Pancreas (tissue), 10 donors: Measurements from ENCODE around the gene PPM1H. TPM values are rescaled to one million over a fixed set of nuclear protein-coding genes. Genes with fewer than 3 reads are reported as not detected.

Experiments used
- ATAC-seq, 4 donors: fragments of 200-7000 bp; cut with Tn5 transposase; one replicate each; pipeline versions ENCODE4 v1.8.0 to v1.9.1; 2020; ENCODE audit warnings: mild to moderate bottlenecking in 4 of 4, moderate library complexity in 4 of 4
- DNase-seq, 6 donors: peaks; one replicate each; pipeline ENCODE4 v3.0.0-alpha.2; 2020
- FAIRE-seq: peaks from 2 replicates; lab custom pipeline; 2012; peaks lifted over from hg19 to GRCh38; lab: Jason Lieb, UNC
- H3K27ac ChIP-seq, 4 donors: fragments of 200-600 bp; sonication (generic); 1 replicate in 3 of 4; 2 replicates in 1 of 4; pipeline versions ENCODE4 v1.5.0 to v1.8.0; 2020
- H3K27me3 ChIP-seq, 4 donors: fragments of 200-600 bp; one replicate each; pipeline ENCODE4 v1.8.0; 2021
- H3K36me3 ChIP-seq, 3 donors: fragments of 200-600 bp; sonication (generic) in 1 of 3; one replicate each; pipeline versions ENCODE4 v1.5.0 to v1.8.0; 2020 to 2021
- H3K4me1 ChIP-seq, 3 donors: fragments of 200-600 bp; one replicate each; pipeline ENCODE4 v1.8.0; 2021
- H3K4me3 ChIP-seq, 4 donors: fragments of 200-600 bp; sonication (generic) in 2 of 4; one replicate each; pipeline versions ENCODE4 v1.5.0 to v1.8.0; 2020 to 2021
- H3K9me3 ChIP-seq, 4 donors: fragments of 200-600 bp; one replicate each; pipeline ENCODE4 v1.8.0; 2021
- CTCF ChIP-seq, 4 donors: fragments of 200-600 bp; sonication (generic) in 3 of 4; IDR thresholded peaks; one replicate each; pipeline versions ENCODE4 v1.5.0 to v1.8.0; 2021; ENCODE audit warnings: antibody characterized with exemption in 4 of 4
- WGBS, 2 donors: extraction: QIAGEN DNeasy Blood & Tissue Kit; methylation state at CpG; one replicate each; pipeline ENCODE4 v1.1.7; 2013; 5-methylcytosine and 5-hydroxymethylcytosine counted together
- intact Hi-C, 3 donors: fragments of 100-400 bp; cut with DNase I; formaldehyde crosslinking; loops; one replicate each; pipeline versions ENCODE4 v1.11.1 to v1.14.2; 2022
- polyA plus RNA-seq, 2 donors: library from polyadenylated mRNA; stranded (reverse); fragments of 200-250 nt; gene quantifications; one replicate each; pipeline ENCODE4 v1.2.3, GENCODE V29; 2013
- total RNA-seq, 6 donors: library from RNA; stranded (reverse); fragmentation: NEBNext Ultra II Directional in 4 of 6; extraction: Animal tissue kit (Norgen Biotek cat#: 25700) in 4 of 6; gene quantifications; one replicate each; pipeline versions ENCODE4 v1.2.1 to v1.2.4, GENCODE V29; 2021 to 2023
- donor health status: healthy with polysubstance abuse.
- donor health status: DM: no; HTN: no; CAD: no; lungs with moderate emphysema.
- donor health status: DM: no; HTN: no; CAD: no.
- donor health status: control.
- donor health status: control.
- donor health status: Bipolar disorder and iron deficiency.
- donor health status: DM: yes; HTN: yes; CAD: no.
- donor health status: DM: no; HTN: no; CAD: no.
- donor health status: DM: no; HTN: no; CAD: no.
- donor health status: DM: yes; HTN: yes; CAD: no.

Gene PPM1H
- total and polyA plus RNA-seq, 8 donors, result 1.7 to 12.9 (median 5.8) TPM

- intact Hi-C loops, result loop anchor here (5.0 to 10.0 kb wide), 4 partner anchors 209 to 356 kb away; no protein-coding TSS in a partner anchor
- FAIRE-seq, result peak; percentile 65
- Histone ChIP-seq H3K9me3 (no peaks in the 10 kb centered on the region), H3K36me3 (no peaks in the 10 kb centered on the region), H3K27me3 (no peaks in the 10 kb centered on the region), H3K4me3 (no peak overlapping the region), H3K27ac (no peak overlapping the region), H3K4me1 (peaks cover 0 to 4% (median 0%) of the 10 kb centered on the region in 3 donors)
- peak; percentile 83 to 93 (median 88) for TF ChIP-seq CTCF (IDR thresholded peaks at IDR 0.05)
- 68% methylated on average over 24 to 25 of the region's 25 CpGs for WGBS, 2 donors
- DNase-seq, result peak; percentile 61 to 92 (median 82)
- peak; percentile 73 to 99 (median 95) for ATAC-seq
Measured at GRCh38 chr12:62793256-62794217, 141.4 kb downstream of the PPM1H start.

GRCh38 chr12:62792236-62792870 lies 142.6 kb downstream of the PPM1H start:
- intact Hi-C loops, result loop anchor here (5.0 to 10.0 kb wide), 4 partner anchors 208 to 355 kb away; no protein-coding TSS in a partner anchor
- no peak overlapping the region for H3K27ac ChIP-seq
- H3K4me3 ChIP-seq, result no peak overlapping the region

DNA sequence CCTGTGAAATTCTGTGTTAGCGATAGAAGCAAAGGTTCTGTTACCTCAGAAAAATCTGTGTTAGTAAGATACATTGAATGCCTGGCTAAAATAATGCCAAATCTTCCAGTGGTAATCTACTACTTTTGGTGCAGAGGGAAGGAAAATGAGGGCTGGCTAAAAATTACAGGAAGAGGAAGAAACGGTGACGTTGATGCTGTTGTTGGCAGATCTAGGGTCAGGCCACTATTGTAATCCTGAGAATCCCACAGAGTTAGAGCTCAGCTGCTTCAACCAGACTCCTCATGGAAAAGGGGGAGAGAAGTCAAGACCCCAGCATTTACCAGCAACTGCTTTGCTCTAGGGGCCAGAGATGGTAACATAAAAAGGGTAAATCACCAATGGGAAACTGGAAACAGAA lies 145.1 kb downstream of the PPM1H start:
- no peak overlapping the region for H3K4me3 ChIP-seq
- H3K36me3 ChIP-seq, result no peaks in the 10 kb centered on the region
- no peaks in the 10 kb centered on the region for H3K27me3 ChIP-seq
- no peak for FAIRE-seq
- H3K27ac ChIP-seq, result no peak overlapping the region
- no peak for DNase-seq
- intact Hi-C loops, result loop anchor here (5.0 to 10.0 kb wide), 4 partner anchors 205 to 353 kb away; no protein-coding TSS in a partner anchor
- no peak for ATAC-seq
- 89 to 95% methylated on average over 3 of the region's 3 CpGs for WGBS, 2 donors
- TF ChIP-seq CTCF (IDR thresholded peaks at IDR 0.05), result no peak
- H3K9me3 ChIP-seq, result no peaks in the 10 kb centered on the region
- peaks cover 0 to 4% (median 0%) of the 10 kb centered on the region in 3 donors for H3K4me1 ChIP-seq

More at GRCh38 chr12:62792236-62792870, 142.6 kb downstream of the PPM1H start:
- FAIRE-seq (no peak), ATAC-seq (no peak), DNase-seq (no peak)
- no peak for TF ChIP-seq CTCF (IDR thresholded peaks at IDR 0.05)
- WGBS, 2 donors, result 67 to 70% methylated on average over 5 of the region's 5 CpGs
- H3K9me3 ChIP-seq, result no peaks in the 10 kb centered on the region
- no peaks in the 10 kb centered on the region for H3K27me3 ChIP-seq
- H3K36me3 ChIP-seq, result no peaks in the 10 kb centered on the region
- peaks cover 0 to 4% (median 0%) of the 10 kb centered on the region in 3 donors for H3K4me1 ChIP-seq

DNA sequence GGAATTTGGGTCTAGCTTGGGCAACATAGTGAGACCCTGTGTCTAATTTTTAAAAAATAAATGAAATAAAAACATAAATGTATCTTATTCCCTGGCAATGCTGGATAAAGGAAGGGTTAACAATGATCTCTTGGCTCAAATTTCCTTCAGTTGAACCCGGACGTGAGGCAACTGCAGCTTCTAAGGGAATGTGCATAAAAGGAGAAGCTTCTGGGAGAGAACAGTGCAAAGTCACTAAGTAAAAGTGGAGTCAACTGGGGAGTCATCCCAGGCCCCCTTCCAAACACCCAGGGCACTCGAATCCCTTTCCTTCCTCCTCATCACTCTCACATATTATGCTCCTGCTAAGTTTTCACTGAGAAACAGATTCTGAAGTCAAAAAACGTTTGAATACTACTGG lies 147.3 kb downstream of the PPM1H start:
- no peak for ATAC-seq
- TF ChIP-seq CTCF (IDR thresholded peaks at IDR 0.05), result no peak
- Histone ChIP-seq H3K4me3 (no peak overlapping the region), H3K36me3 (no peaks in the 10 kb centered on the region), H3K27ac (no peak overlapping the region), H3K4me1 (no peaks in the 10 kb centered on the region), H3K27me3 (no peaks in the 10 kb centered on the region), H3K9me3 (no peaks in the 10 kb centered on the region)
- no peak for FAIRE-seq
- 61 to 64% methylated on average over 4 of the region's 4 CpGs for WGBS, 2 donors
- DNase-seq, result no peak
- intact Hi-C loops, result no loop called here
